Mesendoderm (in vitro differentiated cells): ENCODE measurements around the gene ZNF423.

Experiments used
- DNase-seq: peaks from one replicate; pipeline ENCODE4 v3.0.0; 2013
- H2AK5ac ChIP-seq: 2 replicates; pipeline ENCODE4 v1.6.1; 2013; ENCODE audit warnings: low read length, inconsistent platforms
- H2BK120ac ChIP-seq: 2 replicates; pipeline ENCODE4 v1.6.1; 2013; ENCODE audit warnings: low read depth, mild to moderate bottlenecking, low read length, moderate library complexity, mixed read lengths
- H2BK15ac ChIP-seq: replicated peaks from 2 replicates; pipeline ENCODE4 v1.6.1; 2013; ENCODE audit warnings: low read depth, mild to moderate bottlenecking, moderate library complexity
- H2BK5ac ChIP-seq: 2 replicates; pipeline ENCODE4 v1.6.1; 2013; ENCODE audit warnings: low read length, inconsistent platforms
- H3K18ac ChIP-seq: 2 replicates; pipeline ENCODE4 v1.6.1; 2013; ENCODE audit warnings: mild to moderate bottlenecking, low read length, mixed read lengths
- H3K23ac ChIP-seq: one replicate; pipeline ENCODE4 v1.6.1; 2013; ENCODE audit warnings: low read length
- H3K27ac ChIP-seq: 2 replicates; pipeline ENCODE4 v1.5.1; 2013; ENCODE audit warnings: low read depth, mild to moderate bottlenecking, inconsistent platforms, low read length, moderate library complexity
- H3K27me3 ChIP-seq: 2 replicates; pipeline ENCODE4 v1.6.1; 2013; ENCODE audit warnings: low read length, control low read depth, mild to moderate bottlenecking, inconsistent platforms; ENCODE audit not compliant: insufficient read depth, poor library complexity
- H3K36me3 ChIP-seq: 2 replicates; pipeline ENCODE4 v1.6.1; 2013; ENCODE audit warnings: low read length, inconsistent platforms; ENCODE audit not compliant: control insufficient read depth, insufficient read depth
- H3K4ac ChIP-seq: one replicate; pipeline ENCODE4 v1.6.1; 2013; ENCODE audit warnings: low read depth, mild to moderate bottlenecking, low read length, moderate library complexity
- H3K4me1 ChIP-seq: 2 replicates; pipeline ENCODE4 v1.6.1; 2013; ENCODE audit warnings: low read depth, low read length, inconsistent platforms; ENCODE audit not compliant: control insufficient read depth
- H3K4me2 ChIP-seq: 2 replicates; pipeline ENCODE4 v1.6.1; 2013; ENCODE audit warnings: low read length
- H3K4me3 ChIP-seq: 2 replicates; pipeline ENCODE4 v1.5.1; 2013; ENCODE audit warnings: mild to moderate bottlenecking, low read length
- H3K56ac ChIP-seq: one replicate; pipeline ENCODE4 v1.6.1; 2013; ENCODE audit warnings: low read length
- H3K79me1 ChIP-seq: 2 replicates; pipeline ENCODE4 v1.6.1; 2013; ENCODE audit warnings: low read length, inconsistent platforms
- H3K79me2 ChIP-seq: 2 replicates; pipeline ENCODE4 v1.6.1; 2013; ENCODE audit warnings: mild to moderate bottlenecking, low read length; ENCODE audit not compliant: control insufficient read depth, insufficient read depth
- H3K9ac ChIP-seq: 2 replicates; pipeline ENCODE4 v1.6.1; 2013; ENCODE audit warnings: low read length, inconsistent platforms
- H4K5ac ChIP-seq: one replicate; pipeline ENCODE4 v1.6.1; 2013; ENCODE audit warnings: low read length
- H4K8ac ChIP-seq: one replicate; pipeline ENCODE4 v1.6.1; 2013; ENCODE audit warnings: low read depth, mild to moderate bottlenecking, control low read depth, low read length, moderate library complexity
- WGBS: extraction: QIAGEN DNeasy Blood & Tissue Kit; methylation state at CpG from one replicate; pipeline ENCODE4 v1.1.7; 2013; ENCODE audit warnings: low lambda C conversion rate, missing lambda C conversion rate; ENCODE audit not compliant: insufficient coverage; ENCODE audit errors: extremely low coverage; 5-methylcytosine and 5-hydroxymethylcytosine counted together

ZNF423 gene

DNA sequence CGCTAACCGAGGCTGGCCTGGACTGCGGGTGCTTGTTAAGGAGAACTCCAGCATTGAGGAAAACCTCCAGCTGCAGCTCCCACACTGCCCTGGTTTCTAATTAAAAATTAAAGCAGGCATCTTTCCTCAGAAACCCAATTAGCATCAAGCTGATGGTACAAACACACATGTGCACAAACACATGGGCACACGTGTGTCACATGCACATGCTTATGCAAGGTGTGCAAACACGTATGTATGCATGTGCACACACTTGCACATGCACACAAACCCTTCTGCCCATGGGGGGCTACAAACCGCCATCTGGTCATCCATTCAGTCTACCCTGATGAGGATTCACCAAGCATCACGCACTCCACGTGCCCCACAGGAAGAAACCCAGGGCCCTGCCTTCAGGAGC, 182.5 kb downstream of the ZNF423 start:
- Histone ChIP-seq H2BK15ac (no peak overlapping the region), H2BK5ac (no peak overlapping the region), H3K4ac (no peak overlapping the region), H3K4me1 (no peaks in the 10 kb centered on the region), H3K4me3 (no peak overlapping the region), H4K8ac (no peak overlapping the region), H3K36me3 (no peaks in the 10 kb centered on the region), H2BK120ac (no peak overlapping the region), H3K23ac (no peak overlapping the region), H3K79me1 (peaks cover 2% of the 10 kb centered on the region), H3K56ac (no peak overlapping the region), H3K9ac (no peak overlapping the region), H2AK5ac (no peak overlapping the region), H4K5ac (no peak overlapping the region), H3K4me2 (no peak overlapping the region), H3K27me3 (no peaks in the 10 kb centered on the region), H3K27ac (no peak overlapping the region), H3K18ac (no peak overlapping the region), H3K79me2 (no peaks in the 10 kb centered on the region)
- DNase-seq, result no peak
- WGBS, result no CpG with 5 or more reads among the region's 8 CpGs

DNA sequence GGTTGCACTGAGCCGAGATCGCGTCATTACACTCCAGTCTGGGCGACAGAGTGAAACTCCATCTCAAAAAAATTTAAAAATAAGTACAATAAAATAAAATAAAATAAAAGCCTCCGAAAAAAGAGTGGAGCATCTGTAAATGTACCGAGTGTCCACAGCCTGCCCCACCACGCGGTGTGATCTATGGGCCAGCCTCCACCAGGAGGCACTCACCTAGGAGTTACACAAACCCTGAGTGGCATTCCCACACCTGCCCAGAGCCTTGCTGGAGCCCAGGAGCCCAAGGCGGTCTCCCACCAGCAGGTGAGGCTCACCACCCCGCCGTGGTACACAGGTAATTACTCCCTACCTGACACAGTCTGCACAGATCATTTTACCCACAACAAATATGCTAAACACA, 183.2 kb downstream of the ZNF423 start:
- Histone ChIP-seq H3K23ac (no peak overlapping the region), H2BK5ac (no peak overlapping the region), H2BK15ac (no peak overlapping the region), H3K27me3 (no peaks in the 10 kb centered on the region), H3K9ac (no peak overlapping the region), H2BK120ac (no peak overlapping the region), H3K4me3 (no peak overlapping the region), H3K4me1 (no peaks in the 10 kb centered on the region), H3K4me2 (no peak overlapping the region), H3K79me2 (no peaks in the 10 kb centered on the region), H2AK5ac (no peak overlapping the region), H3K4ac (no peak overlapping the region), H3K27ac (no peak overlapping the region), H3K56ac (no peak overlapping the region), H3K18ac (no peak overlapping the region), H4K8ac (no peak overlapping the region), H3K36me3 (no peaks in the 10 kb centered on the region), H3K79me1 (peaks cover 2% of the 10 kb centered on the region), H4K5ac (no peak overlapping the region)
- no peak for DNase-seq
- WGBS, result no CpG with 5 or more reads among the region's 11 CpGs

DNA sequence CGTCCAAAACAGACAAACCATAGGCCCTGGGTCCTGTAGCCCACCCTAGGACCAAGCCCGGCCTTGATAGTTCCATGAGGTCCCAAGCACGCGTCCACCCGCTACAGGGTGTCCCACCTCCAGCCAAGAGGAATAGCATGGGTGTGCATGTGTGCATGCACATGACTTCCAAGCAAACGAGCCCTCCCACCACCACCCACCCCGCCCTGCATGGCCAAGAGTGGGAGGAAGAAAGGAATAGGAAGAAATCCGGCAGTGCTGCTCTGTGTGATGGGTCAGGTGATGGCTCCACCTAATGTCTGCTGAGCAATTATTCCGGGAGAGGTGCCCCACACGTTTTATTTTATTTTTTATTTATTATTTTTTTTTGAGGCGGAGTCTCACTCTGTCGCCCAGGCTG, 184.6 kb downstream of the ZNF423 start:
- no peak overlapping the region for H3K18ac ChIP-seq
- H4K5ac ChIP-seq, result no peak overlapping the region

DNA sequence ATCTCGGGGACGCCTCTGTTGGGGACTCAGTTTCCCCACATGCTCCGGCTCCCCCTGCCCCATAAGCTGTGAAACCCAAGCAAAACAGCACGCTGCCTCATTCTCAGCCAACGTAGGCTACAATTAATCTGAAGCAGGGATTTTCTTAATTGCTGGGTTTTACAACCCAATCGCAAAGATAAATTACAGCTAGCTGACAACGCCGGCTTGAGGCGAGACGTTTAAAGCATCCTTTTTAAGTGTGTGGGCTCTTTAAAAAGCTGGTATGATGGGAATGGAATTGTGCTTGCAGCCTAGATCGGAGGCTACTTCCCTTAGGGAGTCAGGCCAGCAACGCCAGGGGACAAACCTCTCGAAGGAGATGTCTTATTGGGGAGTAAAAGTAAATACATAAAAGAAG, 185.3 kb downstream of the ZNF423 start:
- no peaks in the 10 kb centered on the region for H3K79me2 ChIP-seq
- H3K56ac ChIP-seq, result no peak overlapping the region
- no peak overlapping the region for H3K4me2 ChIP-seq

More for the DNA sequence above, 184.6 kb downstream of the ZNF423 start:
- Histone ChIP-seq H3K4me2 (no peak overlapping the region), H3K79me2 (no peaks in the 10 kb centered on the region), H2AK5ac (no peak overlapping the region), H3K56ac (no peak overlapping the region), H2BK15ac (no peak overlapping the region), H3K27ac (no peak overlapping the region), H3K4me1 (no peaks in the 10 kb centered on the region), H3K27me3 (no peaks in the 10 kb centered on the region), H3K9ac (no peak overlapping the region), H3K4me3 (no peak overlapping the region), H3K36me3 (no peaks in the 10 kb centered on the region), H3K4ac (no peak overlapping the region), H4K8ac (no peak overlapping the region), H2BK120ac (no peak overlapping the region), H3K79me1 (peaks cover 2% of the 10 kb centered on the region), H3K23ac (no peak overlapping the region), H2BK5ac (no peak overlapping the region)
- DNase-seq, result no peak
- no CpG with 5 or more reads among the region's 12 CpGs for WGBS

GRCh38 chr16:49665482-49666230, 190.3 kb downstream of the ZNF423 start:
- DNase-seq, result no peak
- Histone ChIP-seq H3K4me2 (no peak overlapping the region), H3K56ac (peak overlapping the region; percentile 38), H3K36me3 (no peaks in the 10 kb centered on the region), H3K27ac (no peak overlapping the region), H3K4me1 (peaks cover 4% of the 10 kb centered on the region), H2BK15ac (no peak overlapping the region), H3K4ac (no peak overlapping the region), H4K8ac (no peak overlapping the region), H2BK5ac (no peak overlapping the region), H3K23ac (peak overlapping the region; percentile 57), H3K18ac (no peak overlapping the region), H3K27me3 (no peaks in the 10 kb centered on the region), H2BK120ac (no peak overlapping the region), H4K5ac (no peak overlapping the region), H3K79me1 (peaks cover 2% of the 10 kb centered on the region), H2AK5ac (no peak overlapping the region), H3K9ac (no peak overlapping the region), H3K79me2 (no peaks in the 10 kb centered on the region), H3K4me3 (no peak overlapping the region)
- no CpG with 5 or more reads among the region's 18 CpGs for WGBS

More for the DNA sequence above, 185.3 kb downstream of the ZNF423 start:
- Histone ChIP-seq H3K18ac (no peak overlapping the region), H3K27me3 (no peaks in the 10 kb centered on the region), H3K4me1 (no peaks in the 10 kb centered on the region), H3K4me3 (no peak overlapping the region), H3K23ac (no peak overlapping the region), H2AK5ac (no peak overlapping the region), H3K79me1 (no peaks in the 10 kb centered on the region), H3K4ac (no peak overlapping the region), H4K8ac (no peak overlapping the region), H2BK5ac (no peak overlapping the region), H2BK120ac (no peak overlapping the region), H3K9ac (no peak overlapping the region), H4K5ac (no peak overlapping the region), H2BK15ac (no peak overlapping the region), H3K36me3 (no peaks in the 10 kb centered on the region), H3K27ac (no peak overlapping the region)
- no CpG with 5 or more reads among the region's 13 CpGs for WGBS
- no peak for DNase-seq
